ENCODE measurements around the gene FAIM2.
"Not testable (repeated sequence)": the region's sequence is repeated elsewhere in the genome, so short reads cannot be mapped to it uniquely, and the experiment has no call there.

Gene FAIM2

GRCh38 chr12:49885118-49885517 is 18.6 kb downstream of the FAIM2 start:
- H3K4me1 ChIP-seq (ENCODE audit: insufficient read depth, low read length), result peaks cover 30% of the 10 kb centered on the region
- no peaks in the 10 kb centered on the region for H3K9me3 ChIP-seq (ENCODE audit: insufficient read depth, low read depth, low read length)
- H3K27me3 ChIP-seq (ENCODE audit: insufficient read depth, low read length), result no peaks in the 10 kb centered on the region
- H3K27ac ChIP-seq (ENCODE audit: low read depth, low read length), result no peak overlapping the region
- H3K9ac ChIP-seq (ENCODE audit: low read depth, low read length), result no peak overlapping the region
- 39% methylated on average over 5 of the region's 6 CpGs for WGBS
- H3K36me3 ChIP-seq (ENCODE audit: insufficient read depth, low read length), result no peaks in the 10 kb centered on the region
- no peak overlapping the region for H3K4me3 ChIP-seq (ENCODE audit: low read length)

GRCh38 chr12:49882851-49883464 is 20.7 kb downstream of the FAIM2 start:
- 40% methylated on average over 9 of the region's 9 CpGs for WGBS
- no peak overlapping the region for H3K27ac ChIP-seq (ENCODE audit: low read depth, low read length)

GRCh38 chr12:49882248-49882850 is 21.4 kb downstream of the FAIM2 start:
- 31% methylated on average over 8 of the region's 8 CpGs for WGBS

More at GRCh38 chr12:49882851-49883464, 20.7 kb downstream of the FAIM2 start:
- Histone ChIP-seq H3K27me3 (ENCODE audit: insufficient read depth, low read length) (no peaks in the 10 kb centered on the region), H3K4me3 (ENCODE audit: low read length) (no peak overlapping the region), H3K4me1 (ENCODE audit: insufficient read depth, low read length) (peaks cover 30% of the 10 kb centered on the region), H3K9ac (ENCODE audit: low read depth, low read length) (no peak overlapping the region), H3K36me3 (ENCODE audit: insufficient read depth, low read length) (no peaks in the 10 kb centered on the region), H3K9me3 (ENCODE audit: insufficient read depth, low read depth, low read length) (no peaks in the 10 kb centered on the region)

GRCh38 chr12:49881415-49882247 is 22.1 kb downstream of the FAIM2 start:
- H3K27me3 ChIP-seq (ENCODE audit: insufficient read depth, low read length), result no peaks in the 10 kb centered on the region
- no peak overlapping the region for H3K27ac ChIP-seq (ENCODE audit: low read depth, low read length)
- no peaks in the 10 kb centered on the region for H3K9me3 ChIP-seq (ENCODE audit: insufficient read depth, low read depth, low read length)
- WGBS, result 88% methylated on average over 15 of the region's 16 CpGs
- no peak overlapping the region for H3K4me3 ChIP-seq (ENCODE audit: low read length)
- no peak overlapping the region for H3K9ac ChIP-seq (ENCODE audit: low read depth, low read length)
- peaks cover 30% of the 10 kb centered on the region for H3K4me1 ChIP-seq (ENCODE audit: insufficient read depth, low read length)
- no peaks in the 10 kb centered on the region for H3K36me3 ChIP-seq (ENCODE audit: insufficient read depth, low read length)

More at GRCh38 chr12:49882248-49882850, 21.4 kb downstream of the FAIM2 start:
- Histone ChIP-seq H3K4me3 (ENCODE audit: low read length) (no peak overlapping the region), H3K36me3 (ENCODE audit: insufficient read depth, low read length) (no peaks in the 10 kb centered on the region), H3K27me3 (ENCODE audit: insufficient read depth, low read length) (no peaks in the 10 kb centered on the region), H3K9me3 (ENCODE audit: insufficient read depth, low read depth, low read length) (no peaks in the 10 kb centered on the region), H3K27ac (ENCODE audit: low read depth, low read length) (no peak overlapping the region), H3K4me1 (ENCODE audit: insufficient read depth, low read length) (peaks cover 30% of the 10 kb centered on the region), H3K9ac (ENCODE audit: low read depth, low read length) (no peak overlapping the region)

- 93% methylated on average over 5 of the region's 5 CpGs for WGBS
- H3K4me1 ChIP-seq (ENCODE audit: insufficient read depth, low read length), result peaks cover 30% of the 10 kb centered on the region
- no peaks in the 10 kb centered on the region for H3K36me3 ChIP-seq (ENCODE audit: insufficient read depth, low read length)
- no peaks in the 10 kb centered on the region for H3K27me3 ChIP-seq (ENCODE audit: insufficient read depth, low read length)
- H3K9me3 ChIP-seq (ENCODE audit: insufficient read depth, low read depth, low read length), result no peaks in the 10 kb centered on the region
- H3K9ac ChIP-seq (ENCODE audit: low read depth, low read length), result no peak overlapping the region
- H3K27ac ChIP-seq (ENCODE audit: low read depth, low read length), result no peak overlapping the region
- H3K4me3 ChIP-seq (ENCODE audit: low read length), result no peak overlapping the region
Observed at GRCh38 chr12:49880756-49881414, 22.8 kb downstream of the FAIM2 start.

- not testable (repeated sequence) for H3K27ac ChIP-seq (ENCODE audit: low read depth, low read length); H3K9me3 ChIP-seq (ENCODE audit: insufficient read depth, low read depth, low read length); H3K36me3 ChIP-seq (ENCODE audit: insufficient read depth, low read length); H3K4me3 ChIP-seq (ENCODE audit: low read length); H3K9ac ChIP-seq (ENCODE audit: low read depth, low read length); H3K27me3 ChIP-seq (ENCODE audit: insufficient read depth, low read length)
- WGBS, result 92% methylated on average over 2 of the region's 2 CpGs
- peaks cover 18% of the 10 kb centered on the region for H3K4me1 ChIP-seq (ENCODE audit: insufficient read depth, low read length)
Observed at GRCh38 chr12:49879065-49879464, 24.6 kb downstream of the FAIM2 start.

GRCh38 chr12:49878021-49878420 is 25.7 kb downstream of the FAIM2 start:
- H3K9ac ChIP-seq (ENCODE audit: low read depth, low read length), result no peak overlapping the region
- H3K27me3 ChIP-seq (ENCODE audit: insufficient read depth, low read length), result no peaks in the 10 kb centered on the region
- no peaks in the 10 kb centered on the region for H3K36me3 ChIP-seq (ENCODE audit: insufficient read depth, low read length)
- no peaks in the 10 kb centered on the region for H3K9me3 ChIP-seq (ENCODE audit: insufficient read depth, low read depth, low read length)
- no peak overlapping the region for H3K27ac ChIP-seq (ENCODE audit: low read depth, low read length)
- 50% methylated on average over 2 of the region's 2 CpGs for WGBS
- peaks cover 12% of the 10 kb centered on the region; the same call in 1 of the 2 replicates for H3K4me1 ChIP-seq (ENCODE audit: insufficient read depth, low read length)
- H3K4me3 ChIP-seq (ENCODE audit: low read length), result no peak overlapping the region

- Histone ChIP-seq H3K9me3 (ENCODE audit: insufficient read depth, low read depth, low read length) (no peaks in the 10 kb centered on the region), H3K27ac (ENCODE audit: low read depth, low read length) (no peak overlapping the region), H3K4me1 (ENCODE audit: insufficient read depth, low read length) (peaks cover 3% of the 10 kb centered on the region; the same call in 1 of the 2 replicates), H3K36me3 (ENCODE audit: insufficient read depth, low read length) (no peaks in the 10 kb centered on the region), H3K27me3 (ENCODE audit: insufficient read depth, low read length) (no peaks in the 10 kb centered on the region), H3K9ac (ENCODE audit: low read depth, low read length) (no peak overlapping the region), H3K4me3 (ENCODE audit: low read length) (no peak overlapping the region)
- 66% methylated on average over 5 of the region's 5 CpGs for WGBS
Observed at GRCh38 chr12:49877066-49877465, 26.6 kb downstream of the FAIM2 start.

GRCh38 chr12:49876070-49876469 is 27.6 kb downstream of the FAIM2 start:
- H3K9ac ChIP-seq (ENCODE audit: low read depth, low read length), result no peak overlapping the region
- no peak overlapping the region for H3K27ac ChIP-seq (ENCODE audit: low read depth, low read length)
- H3K4me3 ChIP-seq (ENCODE audit: low read length), result no peak overlapping the region
- H3K27me3 ChIP-seq (ENCODE audit: insufficient read depth, low read length), result no peaks in the 10 kb centered on the region
- H3K4me1 ChIP-seq (ENCODE audit: insufficient read depth, low read length), result no peaks in the 10 kb centered on the region
- H3K36me3 ChIP-seq (ENCODE audit: insufficient read depth, low read length), result no peaks in the 10 kb centered on the region
- H3K9me3 ChIP-seq (ENCODE audit: insufficient read depth, low read depth, low read length), result no peaks in the 10 kb centered on the region
- WGBS, result 95% methylated on average over 3 of the region's 3 CpGs

- H3K4me1 ChIP-seq (ENCODE audit: insufficient read depth, low read length), result no peaks in the 10 kb centered on the region
- H3K36me3 ChIP-seq (ENCODE audit: insufficient read depth, low read length), result no peaks in the 10 kb centered on the region
- H3K9ac ChIP-seq (ENCODE audit: low read depth, low read length), result no peak overlapping the region
- no peaks in the 10 kb centered on the region for H3K27me3 ChIP-seq (ENCODE audit: insufficient read depth, low read length)
- H3K9me3 ChIP-seq (ENCODE audit: insufficient read depth, low read depth, low read length), result no peaks in the 10 kb centered on the region
- no peak overlapping the region for H3K4me3 ChIP-seq (ENCODE audit: low read length)
- no peak overlapping the region for H3K27ac ChIP-seq (ENCODE audit: low read depth, low read length)
- over 99% methylated on average over 9 of the region's 9 CpGs for WGBS
Observed at GRCh38 chr12:49875115-49875720, 28.5 kb downstream of the FAIM2 start.

Measured in HUES64 (cell line).